GM20431 (cell line): ENCODE data around the gene CWF19L1.
"Not testable (repeated sequence)": the region's sequence is repeated elsewhere in the genome, so short reads cannot be mapped to it uniquely, and the experiment has no call there.

ENCODE experiments used
- in situ Hi-C: fragments of 300-500 bp; cut with MseI, MboI; formaldehyde crosslinking; loops from one replicate; pipeline ENCODE4 v1.15.0; 2020; ENCODE audit warnings: low sequenced_read_pairs; ENCODE audit not compliant: unreplicated experiment

The CWF19L1 gene

DNA sequence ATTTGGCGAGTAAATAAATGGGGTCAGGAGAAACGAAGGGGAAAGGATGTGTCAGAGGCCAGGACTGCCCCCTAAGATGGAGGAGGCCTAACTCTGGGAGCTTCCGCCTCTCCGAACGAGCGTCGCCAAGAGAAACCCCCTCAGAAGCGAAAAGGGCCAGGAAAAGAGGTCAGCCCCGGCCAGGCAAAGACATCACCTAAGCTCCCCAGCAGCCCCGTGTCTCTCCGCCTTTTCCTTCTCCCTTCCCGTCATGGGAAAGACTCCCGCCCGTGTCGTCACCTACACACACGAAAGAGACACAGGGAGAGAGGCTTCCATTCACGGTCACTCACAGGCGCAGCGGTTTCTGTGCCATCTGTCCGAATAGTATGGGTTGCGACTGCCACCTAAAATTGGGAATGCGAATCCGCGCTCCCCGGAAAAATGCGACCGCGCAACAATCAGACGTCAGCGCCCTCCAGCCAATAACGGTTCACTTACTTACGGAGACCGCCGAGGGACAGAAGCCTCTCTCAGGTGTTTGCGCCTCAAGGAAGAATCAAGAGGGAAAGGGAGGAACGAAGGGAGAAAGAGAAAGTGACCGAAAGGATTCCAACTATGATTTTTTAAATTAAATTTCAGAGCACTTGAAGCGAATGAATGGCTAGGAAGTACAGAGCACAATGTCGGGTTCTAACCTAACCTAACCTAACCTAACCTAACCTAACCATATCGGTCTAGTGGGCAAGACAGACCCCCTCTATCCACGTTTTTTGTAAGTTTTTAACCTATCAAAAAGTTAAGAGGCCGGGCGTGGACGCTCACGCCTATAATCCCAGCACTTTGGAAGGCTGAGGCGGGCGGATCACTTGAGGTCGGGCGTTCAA lies at the start of gene CWF19L1:
Gene CWF19L1, minus strand, starts transcription at position 400 of the 866 bp plus-strand sequence. Its CDS starts 45 bp downstream, at position 355.
- in situ Hi-C loops: no loop called here

GRCh38 chr10:100315615-100316014 lies 48.2 kb upstream of the CWF19L1 start:
- in situ Hi-C loops: no loop called here

GRCh38 chr10:100311298-100311697 lies 43.9 kb upstream of the CWF19L1 start:
- in situ Hi-C loops: no loop called here

DNA sequence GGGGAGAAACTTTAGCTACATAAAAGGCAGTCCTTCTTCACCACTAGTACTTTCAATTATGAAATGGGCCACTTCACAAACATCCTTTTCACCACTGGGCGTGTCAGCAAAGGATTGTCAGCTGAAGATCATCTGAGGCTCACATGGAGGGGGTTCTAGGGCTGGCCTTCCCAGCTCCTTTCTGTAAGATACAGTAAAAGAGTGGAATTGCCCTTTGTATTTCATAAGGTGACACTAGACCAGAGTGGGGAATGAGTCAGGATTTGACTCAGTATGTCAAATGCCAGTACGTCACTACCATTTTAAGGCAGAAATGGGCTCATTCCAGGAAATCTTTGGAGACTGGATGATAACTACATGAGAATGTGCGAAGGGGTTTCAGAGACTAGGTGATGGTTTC lies 40.2 kb upstream of the CWF19L1 start:
- in situ Hi-C loops: no loop called here

- in situ Hi-C loops: no loop called here
These were observed 39.4 kb upstream of the CWF19L1 start for GRCh38 chr10:100306861-100307260.

GRCh38 chr10:100304414-100304813 lies 37.0 kb upstream of the CWF19L1 start:
- in situ Hi-C loops: no loop called here

GRCh38 chr10:100303724-100304319 lies 36.4 kb upstream of the CWF19L1 start:
- in situ Hi-C loops: no loop called here

- in situ Hi-C loops: not testable (repeated sequence)
These were observed 33.7 kb upstream of the CWF19L1 start for GRCh38 chr10:100301123-100301522.

DNA sequence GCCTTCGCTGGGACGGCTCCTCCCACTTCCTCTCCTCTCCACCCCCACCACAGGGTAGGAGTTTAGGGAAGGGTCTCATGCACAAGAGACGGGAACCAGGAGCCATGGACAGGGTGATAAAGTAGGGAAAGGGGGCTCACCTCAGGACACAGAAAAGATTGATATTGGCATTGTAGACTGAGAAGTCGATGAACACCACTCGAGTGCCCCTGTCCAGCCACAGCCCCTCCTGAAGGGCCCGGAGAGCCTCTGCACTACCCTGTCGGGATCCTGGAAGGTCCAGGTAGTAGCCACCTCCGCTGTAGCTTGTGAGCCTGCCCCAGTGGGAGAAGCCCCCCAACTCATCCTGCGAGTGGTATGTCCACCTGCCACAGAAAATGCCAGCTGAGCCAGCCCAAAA lies 29.8 kb upstream of the CWF19L1 start:
- in situ Hi-C loops: no loop called here

- in situ Hi-C loops: no loop called here
These were observed 25.6 kb upstream of the CWF19L1 start for GRCh38 chr10:100293066-100293465.

DNA sequence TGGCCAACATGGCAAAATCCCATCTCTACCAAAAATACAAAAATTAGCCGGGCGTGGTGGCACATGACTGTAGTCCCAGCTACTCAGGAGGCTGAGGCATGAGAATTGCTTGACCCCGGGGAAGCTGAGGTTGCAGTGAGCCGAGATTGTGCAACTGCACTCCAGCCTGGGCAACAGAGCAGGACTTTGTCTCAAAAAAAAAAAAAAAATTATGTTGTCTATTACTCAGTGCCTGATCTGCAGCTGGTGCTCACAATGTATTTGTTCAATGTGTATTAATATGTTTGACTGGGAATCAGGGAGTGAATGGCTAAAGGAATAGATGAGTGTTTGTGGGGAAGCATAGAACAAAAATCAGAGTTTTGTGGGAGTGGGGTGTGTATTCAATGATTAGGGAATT lies 24.9 kb upstream of the CWF19L1 start:
- in situ Hi-C loops: not testable (repeated sequence)

DNA sequence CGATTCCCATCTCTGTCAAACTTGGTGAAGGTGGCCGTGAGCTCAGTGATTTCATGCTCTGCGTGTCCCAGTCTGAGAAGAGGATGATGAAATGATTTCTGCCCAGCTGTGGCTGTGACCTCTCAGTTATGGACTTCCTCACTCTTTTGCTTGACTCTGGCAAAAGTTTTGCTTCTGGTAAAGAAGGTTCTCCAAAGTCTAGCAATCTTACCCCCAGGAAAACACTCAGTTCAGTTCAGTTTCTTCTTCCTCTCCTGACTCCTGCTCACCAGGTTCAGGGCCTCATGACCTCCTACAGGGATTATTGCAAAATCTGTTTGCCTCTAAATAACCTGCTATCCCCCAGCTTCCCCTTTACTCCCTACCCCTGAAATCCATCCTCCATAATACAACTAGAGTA lies 23.9 kb upstream of the CWF19L1 start:
- in situ Hi-C loops: no loop called here

GRCh38 chr10:100289641-100290040 lies 22.2 kb upstream of the CWF19L1 start:
- in situ Hi-C loops: no loop called here

- in situ Hi-C loops: no loop called here
These were observed 20.8 kb upstream of the CWF19L1 start for GRCh38 chr10:100288196-100288595.

- in situ Hi-C loops: no loop called here
These were observed 20.3 kb upstream of the CWF19L1 start for GRCh38 chr10:100287756-100288155.

DNA sequence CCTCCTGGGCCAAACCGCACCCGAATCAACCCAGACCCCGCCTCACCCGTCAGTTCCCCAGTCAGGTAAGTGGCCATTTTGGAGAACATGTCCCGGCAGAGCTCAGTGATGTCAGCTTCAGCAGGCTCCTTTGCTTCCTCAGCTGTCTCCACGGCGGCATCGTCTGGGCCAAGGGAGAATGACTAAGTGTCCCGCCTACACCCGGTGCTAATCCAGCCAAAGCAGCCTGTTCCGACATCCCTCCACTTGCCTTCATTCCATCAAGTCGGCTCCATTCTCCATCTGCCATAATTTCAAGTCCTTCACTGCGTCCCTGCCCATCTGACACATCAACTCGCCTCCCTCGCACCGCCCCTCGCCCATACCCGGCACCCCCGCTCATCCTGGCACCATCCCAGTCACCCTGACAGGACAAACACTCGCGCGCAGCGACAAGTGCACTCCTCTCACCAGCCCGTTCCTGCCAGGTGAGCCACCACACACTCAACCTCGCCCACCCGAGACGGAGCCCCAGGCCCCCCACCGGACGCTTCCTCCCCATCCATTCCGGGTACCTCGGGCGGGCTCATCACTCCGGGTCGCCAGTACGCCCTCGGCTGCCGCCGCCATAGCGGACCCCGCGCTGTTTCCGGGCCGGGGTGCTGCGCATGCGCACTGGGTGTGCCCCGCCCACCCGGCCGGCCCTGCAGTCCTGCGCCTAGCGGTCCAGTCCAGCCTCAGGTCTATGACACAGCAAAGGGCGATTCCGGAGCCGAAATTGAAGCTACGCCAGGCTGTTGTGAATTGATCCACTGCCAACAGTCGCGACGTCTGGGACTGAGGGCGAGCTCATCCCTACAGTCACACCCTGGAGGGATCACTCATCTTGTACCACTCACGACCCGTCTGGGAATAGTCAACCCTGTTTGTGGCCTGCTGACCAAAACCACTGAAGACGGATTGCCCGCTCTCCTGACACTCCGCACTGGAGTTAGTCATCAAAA lies 18.9 kb upstream of the CWF19L1 start, which contains the start of gene BLOC1S2:
Gene BLOC1S2, minus strand, starts transcription at position 630 of the 983 bp plus-strand sequence. Its CDS starts 21 bp downstream, at position 609.
- in situ Hi-C loops: no loop called here

- in situ Hi-C loops: not testable (repeated sequence)
These were observed 17.9 kb upstream of the CWF19L1 start for GRCh38 chr10:100285326-100285725.

- in situ Hi-C loops: no loop called here
These were observed 15.5 kb upstream of the CWF19L1 start for GRCh38 chr10:100282907-100283306.

DNA sequence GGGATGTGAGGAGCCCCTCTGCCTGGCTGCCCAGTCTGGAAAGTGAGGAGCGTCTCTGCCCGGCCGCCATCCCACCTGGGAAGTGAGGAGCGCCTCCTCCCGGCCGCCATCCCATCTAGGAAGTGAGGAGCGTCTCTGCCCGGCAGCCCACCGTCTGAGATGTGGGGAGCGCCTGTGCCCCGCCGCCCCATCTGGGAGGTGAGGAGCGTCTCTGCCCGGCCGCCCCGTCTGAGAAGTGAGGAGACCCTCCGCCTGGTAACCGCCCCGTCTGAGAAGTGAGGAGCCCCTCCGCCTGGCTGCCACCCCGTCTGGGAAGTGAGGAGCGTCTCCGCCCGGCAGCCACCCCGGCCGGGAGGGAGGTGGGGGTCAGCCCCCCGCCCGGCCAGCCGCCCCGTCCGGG lies 9.5 kb upstream of the CWF19L1 start:
- in situ Hi-C loops: not testable (repeated sequence)

DNA sequence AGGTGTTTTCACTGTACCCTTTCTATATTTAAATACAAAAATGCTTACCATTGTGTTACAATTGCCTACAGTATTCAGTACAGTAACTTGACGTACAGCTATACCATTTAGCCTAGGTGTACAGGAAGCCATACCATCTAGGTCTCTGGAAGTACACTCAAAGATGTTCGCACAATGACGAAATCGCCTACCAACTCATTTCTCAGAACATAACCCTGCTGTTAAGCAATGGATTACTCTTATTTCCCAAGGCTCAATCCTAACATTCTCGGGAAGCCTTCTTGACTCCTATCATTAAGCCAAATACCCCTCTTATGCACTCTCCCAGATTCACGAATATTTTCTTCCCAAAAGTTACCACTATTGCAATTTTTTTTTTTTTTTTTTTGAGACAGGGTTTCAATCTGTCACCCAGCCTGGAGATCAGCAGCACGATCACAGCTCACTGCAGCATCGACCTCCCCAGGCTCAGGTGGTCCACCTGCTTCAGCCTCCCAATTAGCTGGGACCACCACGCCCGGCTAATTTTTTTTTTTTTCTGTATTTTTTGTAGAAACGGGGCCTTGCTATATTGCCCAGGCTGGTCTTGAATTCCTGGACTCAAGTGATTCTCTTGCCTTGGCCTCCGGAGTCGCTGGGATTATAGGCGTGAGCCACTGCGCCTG lies 1.5 kb downstream of the CWF19L1 start:
- in situ Hi-C loops: no loop called here
